Measurements from ENCODE around the gene FBXW12. TPM values are rescaled to one million over a fixed set of nuclear protein-coding genes. Genes with fewer than 3 reads are reported as not detected.
A peak's percentile ranks its signal among the peaks of the same experiment; 100 is the strongest.
"Not testable (repeated sequence)": the region's sequence is repeated elsewhere in the genome, so short reads cannot be mapped to it uniquely, and the experiment has no call there.

Gene FBXW12
- total and polyA plus RNA-seq, 2 donors (not counting 3 experiments of a cell fraction or from before 2014, with no cell fraction given): not detected

DNA sequence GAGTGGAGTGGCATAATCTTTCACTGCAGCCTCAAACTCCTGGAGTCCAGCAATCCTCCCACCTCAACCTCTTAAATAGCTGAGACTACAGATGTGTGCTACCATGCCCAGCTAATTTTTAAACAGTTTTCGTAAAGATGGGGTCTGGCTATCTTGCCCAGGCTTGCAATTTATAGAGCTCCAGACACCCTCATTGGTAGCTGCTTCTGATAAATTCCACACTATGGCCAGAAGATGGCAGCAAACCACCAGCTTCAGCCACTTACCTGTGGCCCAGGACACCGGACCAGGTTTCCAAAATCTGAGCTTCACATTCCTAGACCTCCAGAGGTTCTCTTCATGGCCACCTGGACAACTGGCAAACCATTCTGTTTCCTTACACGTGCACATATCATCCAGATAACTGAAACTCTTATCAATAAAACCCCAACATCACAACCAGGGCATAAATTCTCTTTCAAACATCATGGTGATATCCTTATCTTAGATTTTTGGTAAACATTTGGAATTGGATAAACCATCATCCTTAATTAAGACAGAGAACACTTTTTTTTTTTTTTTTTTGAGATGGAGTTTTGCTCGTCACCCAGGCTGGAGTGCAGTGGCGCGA lies 28.9 kb downstream of the FBXW12 start:
- dilution Hi-C loops (cut with MboI; ENCODE audit: extremely low pct_ligation_motif_present, low sequenced_read_pairs) (no loop called here), intact Hi-C loops (cut with micrococcal nuclease) (loop anchor here (1.0 kb wide), 3 partner anchors 35 to 255 kb away; no protein-coding TSS in a partner anchor)
- Histone ChIP-seq H4K20me1 (replicated peaks; ENCODE audit: control insufficient read depth, extremely low read depth, insufficient read depth, low read length) (no peaks in the 10 kb centered on the region), H3K36me3 (ENCODE audit: control insufficient read depth in 2 of 2, extremely low read depth in 1 of 2, insufficient read depth in 2 of 2, low read length in 2 of 2) (peaks cover 0 to 8% of the 10 kb centered on the region in 2 experiments), H3K27ac (ENCODE audit: insufficient read depth, low read depth, low read length) (no peak overlapping the region), H3K79me2 (ENCODE audit: control insufficient read depth, insufficient read depth, low read length) (no peaks in the 10 kb centered on the region), H3K9me1 (replicated peaks; ENCODE audit: control insufficient read depth, extremely low read depth, insufficient read depth, low read length) (no peaks in the 10 kb centered on the region), H3K27me3 (ENCODE audit: control insufficient read depth in 2 of 2, insufficient read depth in 2 of 2, low read length in 2 of 2) (peaks cover 1% of the 10 kb centered on the region in 2 experiments), H3K4me1 (ENCODE audit: control insufficient read depth, extremely low read depth, insufficient read depth, low read length) (peaks cover 10% of the 10 kb centered on the region), H3K4me2 (ENCODE audit: insufficient read depth, low read length) (no peak overlapping the region), H3K9me3 (replicated peaks; ENCODE audit: control insufficient read depth, insufficient read depth, low read length) (no peaks in the 10 kb centered on the region), H3K4me3 (replicated peaks in 1 of 3; ENCODE audit: insufficient read depth in 1 of 3, low read depth in 1 of 3, low read length in 3 of 3) (no peak overlapping the region), H3K9ac (replicated peaks; ENCODE audit: extremely low read depth, insufficient read depth, low read length) (no peak overlapping the region), H2AFZ (ENCODE audit: low read depth, low read length) (no peak overlapping the region)
- FAIRE-seq (peak; percentile 85), DNase-seq (ENCODE audit: low read depth, low spot score) (peak; percentile 52)
- no peak for TF ChIP-seq GATA2 (IDR thresholded peaks at IDR 0.05; ENCODE audit: insufficient read depth, insufficient read length, low read depth, low read length)
- TF ChIP-seq, protein P1, sequence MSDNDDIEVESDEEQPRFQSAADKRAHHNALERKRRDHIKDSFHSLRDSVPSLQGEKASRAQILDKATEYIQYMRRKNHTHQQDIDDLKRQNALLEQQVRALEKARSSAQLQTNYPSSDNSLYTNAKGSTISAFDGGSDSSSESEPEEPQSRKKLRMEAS (IDR thresholded peaks at IDR 0.05; ENCODE audit: insufficient read depth, insufficient read length): no peak
- no peak for TF ChIP-seq MYC (IDR thresholded peaks at IDR 0.05; ENCODE audit: low read depth, low read length)
- TF ChIP-seq POLR2AphosphoS5 (IDR thresholded peaks at IDR 0.05; ENCODE audit: insufficient read depth, low read depth, low read length): no peak
- peak; percentile 69 to 72 for TF ChIP-seq CTCF (IDR thresholded peaks at IDR 0.05; ENCODE audit: extremely low read depth in 1 of 2, insufficient read depth in 1 of 2, low read depth in 1 of 2, low read length in 2 of 2)
- TF ChIP-seq JUN (IDR thresholded peaks at IDR 0.05; ENCODE audit: borderline replicate concordance, insufficient read depth, insufficient read length, low read depth): no peak
- ChIA-PET POLR2A (interaction anchor here (0.9 to 1.3 kb wide), 2 partner anchors 35 to 39 kb away, joined by 4 to 7 read pairs; partner anchors contain the start of gene CCDC51), CTCF (interaction anchor here (0.6 to 12.6 kb wide), 66 partner anchors 9 to 1778 kb away, joined by 3 to 716 read pairs (median 4); partner anchors contain the start of genes ATRIP, CCDC51, CDC25A and IP6K2)
- BruUV-seq (replicated peaks): no TSS peak

- H3K27me3 ChIP-seq (ENCODE audit: control insufficient read depth in 2 of 2, insufficient read depth in 2 of 2, low read length in 2 of 2); H2AFZ ChIP-seq (ENCODE audit: low read depth, low read length); DNase-seq (ENCODE audit: low read depth, low spot score); H3K4me2 ChIP-seq (ENCODE audit: insufficient read depth, low read length); H3K9ac ChIP-seq (replicated peaks; ENCODE audit: extremely low read depth, insufficient read depth, low read length); FAIRE-seq; H3K4me3 ChIP-seq (replicated peaks in 1 of 3; ENCODE audit: insufficient read depth in 1 of 3, low read depth in 1 of 3, low read length in 3 of 3); dilution Hi-C loops (cut with MboI; ENCODE audit: extremely low pct_ligation_motif_present, low sequenced_read_pairs); H3K9me3 ChIP-seq (replicated peaks; ENCODE audit: control insufficient read depth, insufficient read depth, low read length); BruUV-seq (replicated peaks); H3K79me2 ChIP-seq (ENCODE audit: control insufficient read depth, insufficient read depth, low read length); H4K20me1 ChIP-seq (replicated peaks; ENCODE audit: control insufficient read depth, extremely low read depth, insufficient read depth, low read length); H3K9me1 ChIP-seq (replicated peaks; ENCODE audit: control insufficient read depth, extremely low read depth, insufficient read depth, low read length); H3K27ac ChIP-seq (ENCODE audit: insufficient read depth, low read depth, low read length): not testable (repeated sequence)
- Histone ChIP-seq H3K4me1 (ENCODE audit: control insufficient read depth, extremely low read depth, insufficient read depth, low read length) (peaks cover 10% of the 10 kb centered on the region), H3K36me3 (ENCODE audit: control insufficient read depth in 2 of 2, extremely low read depth in 1 of 2, insufficient read depth in 2 of 2, low read length in 2 of 2) (peaks cover 0 to 10% of the 10 kb centered on the region in 2 experiments)
- POLR2A ChIA-PET: interaction anchor here (0.9 to 1.3 kb wide), 2 partner anchors 34 to 38 kb away, joined by 4 to 7 read pairs; partner anchors contain the start of gene CCDC51
- CTCF ChIA-PET: interaction anchor here (0.9 to 12.6 kb wide), 48 partner anchors 9 to 339 kb away, joined by 3 to 716 read pairs (median 4); partner anchors contain the start of genes ATRIP, CCDC51, CDC25A and IP6K2
- intact Hi-C loops (cut with micrococcal nuclease): loop anchor here (1.0 kb wide), 3 partner anchors 35 to 255 kb away; no protein-coding TSS in a partner anchor
These were observed 29.4 kb downstream of the FBXW12 start for GRCh38 chr3:48401434-48401901.
